Stimulated activated CD4-positive, alpha-beta T cell treated with anti-CD3 and anti-CD28 coated beads, Interleukin-4, amount 100 ng/mL, for 4 hours (primary cell): ENCODE measurements around the gene ARID3A.

Source experiments
- DNase-seq, 2 experiments: peaks; one replicate each; pipeline ENCODE4 v3.0.0-alpha.2; 2020

Gene ARID3A

GRCh38 chr19:1007399-1008251 is 81.8 kb downstream of the ARID3A start:
- DNase-seq = no peak

GRCh38 chr19:1008268-1009040 is 82.6 kb downstream of the ARID3A start:
- DNase-seq = no peak

GRCh38 chr19:1009041-1009980 is 83.5 kb downstream of the ARID3A start:
- DNase-seq = no peak

GRCh38 chr19:1009981-1010538 is 84.2 kb downstream of the ARID3A start:
- DNase-seq = no peak

- DNase-seq = no peak
These were observed 85.0 kb downstream of the ARID3A start for GRCh38 chr19:1010586-1011510.

- no peak for DNase-seq
These were observed 86.0 kb downstream of the ARID3A start for GRCh38 chr19:1011831-1012333.

GRCh38 chr19:1012334-1012733 is 86.5 kb downstream of the ARID3A start:
- no peak for DNase-seq

GRCh38 chr19:1013218-1013617 is 87.4 kb downstream of the ARID3A start:
- no peak for DNase-seq

GRCh38 chr19:1014161-1015060 is 88.6 kb downstream of the ARID3A start:
- DNase-seq = no peak

- no peak for DNase-seq
These were observed 89.4 kb downstream of the ARID3A start for GRCh38 chr19:1015061-1015781.

GRCh38 chr19:1015782-1016646 is 90.2 kb downstream of the ARID3A start:
- DNase-seq = no peak

- DNase-seq = no peak
These were observed 90.8 kb downstream of the ARID3A start for GRCh38 chr19:1016647-1017114.

- no peak for DNase-seq
These were observed 91.5 kb downstream of the ARID3A start for GRCh38 chr19:1017115-1017905.

GRCh38 chr19:1017906-1018305 is 92.1 kb downstream of the ARID3A start:
- DNase-seq = no peak

- DNase-seq = no peak
These were observed 92.6 kb downstream of the ARID3A start for GRCh38 chr19:1018393-1018792.

GRCh38 chr19:1018932-1019615 is 93.2 kb downstream of the ARID3A start:
- DNase-seq = no peak

GRCh38 chr19:1019616-1019961 is 93.8 kb downstream of the ARID3A start:
- no peak for DNase-seq
